GM19193 (cell line): ENCODE data around the gene OR5AR1.

Source experiments
- POLR2A ChIP-seq: IDR thresholded peaks from 4 replicates; pipeline ENCODE4 v1.6.1; 2011; ENCODE audit not compliant: insufficient read depth, insufficient read length; ENCODE audit errors: extremely low read depth

The OR5AR1 gene

GRCh38 chr11:56663386-56663785, at the start of gene OR5AR1:
Gene OR5AR1, plus strand, starts transcription at chr11:56663686. Its CDS starts 0 bp downstream, at chr11:56663686.
- no peak for TF ChIP-seq POLR2A

- TF ChIP-seq POLR2A = no peak
Measured at GRCh38 chr11:56624661-56625110, 38.8 kb upstream of the OR5AR1 start.

GRCh38 chr11:56625946-56626345, 37.5 kb upstream of the OR5AR1 start:
- TF ChIP-seq POLR2A = no peak

GRCh38 chr11:56632329-56632728, 31.2 kb upstream of the OR5AR1 start:
- no peak for TF ChIP-seq POLR2A

GRCh38 chr11:56636861-56637260, 26.6 kb upstream of the OR5AR1 start:
- TF ChIP-seq POLR2A = no peak

GRCh38 chr11:56637500-56637899, 26.0 kb upstream of the OR5AR1 start:
- TF ChIP-seq POLR2A = no peak

GRCh38 chr11:56642339-56642738, 21.1 kb upstream of the OR5AR1 start, which contains the start of gene OR5AP2:
Gene OR5AP2, minus strand, starts transcription at chr11:56642439. Its CDS starts 0 bp downstream, at chr11:56642439.
- no peak for TF ChIP-seq POLR2A

GRCh38 chr11:56659755-56660154, 3.7 kb upstream of the OR5AR1 start:
- no peak for TF ChIP-seq POLR2A

GRCh38 chr11:56670984-56671383, 7.5 kb downstream of the OR5AR1 start:
- no peak for TF ChIP-seq POLR2A

GRCh38 chr11:56688554-56689100, 25.1 kb downstream of the OR5AR1 start:
- TF ChIP-seq POLR2A = no peak

GRCh38 chr11:56693428-56693827, 29.9 kb downstream of the OR5AR1 start:
- TF ChIP-seq POLR2A = no peak

GRCh38 chr11:56698795-56699194, 35.3 kb downstream of the OR5AR1 start, which contains the start of gene OR9G1:
Gene OR9G1, plus strand, starts transcription at chr11:56699095. Its CDS starts 1,293 bp downstream, at chr11:56700388.
- no peak for TF ChIP-seq POLR2A

GRCh38 chr11:56700242-56700913, 36.9 kb downstream of the OR5AR1 start:
- TF ChIP-seq POLR2A = no peak

- no peak for TF ChIP-seq POLR2A
Measured at GRCh38 chr11:56700914-56701485, 37.5 kb downstream of the OR5AR1 start.

GRCh38 chr11:56705784-56706396, 42.4 kb downstream of the OR5AR1 start:
- no peak for TF ChIP-seq POLR2A
